NCI-H1105 treated with DMSO at 0.1 percent for 48 hours (cell line): ENCODE data around the gene CCN6.
"Not testable (repeated sequence)": the region's sequence is repeated elsewhere in the genome, so short reads cannot be mapped to it uniquely, and the experiment has no call there.

Experiments
- DNase-seq: peaks from one replicate; lab custom pipeline; 2025; lab: John Stamatoyannopoulos, UW

Gene CCN6

DNA sequence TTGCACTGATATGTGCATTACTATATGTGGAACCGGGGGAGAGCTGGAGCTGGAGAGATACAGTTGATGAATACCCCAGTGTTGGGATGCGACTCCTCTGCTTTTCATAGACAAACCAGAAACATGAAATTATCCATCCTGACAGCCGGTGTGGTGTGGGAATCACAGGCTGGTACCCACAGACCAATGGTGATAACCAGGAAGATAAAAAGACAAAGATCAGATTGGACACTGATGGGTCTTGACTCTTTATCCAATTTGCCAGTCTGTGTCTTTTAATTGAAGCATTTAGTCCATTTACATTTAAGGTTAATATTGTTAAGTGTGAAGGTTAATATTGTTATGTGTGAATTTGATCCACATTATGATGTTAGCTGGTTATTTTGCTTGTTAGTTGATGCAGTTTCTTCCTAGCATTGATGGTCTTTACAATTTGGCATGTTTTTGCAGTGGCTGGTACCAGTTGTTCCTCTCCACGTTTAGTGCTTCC lies 2.6 kb upstream of the CCN6 start:
- not testable (repeated sequence) for DNase-seq

- DNase-seq, result no peak
These were observed 769 bp downstream of the CCN6 start for GRCh38 chr6:112054555-112055190.

DNA sequence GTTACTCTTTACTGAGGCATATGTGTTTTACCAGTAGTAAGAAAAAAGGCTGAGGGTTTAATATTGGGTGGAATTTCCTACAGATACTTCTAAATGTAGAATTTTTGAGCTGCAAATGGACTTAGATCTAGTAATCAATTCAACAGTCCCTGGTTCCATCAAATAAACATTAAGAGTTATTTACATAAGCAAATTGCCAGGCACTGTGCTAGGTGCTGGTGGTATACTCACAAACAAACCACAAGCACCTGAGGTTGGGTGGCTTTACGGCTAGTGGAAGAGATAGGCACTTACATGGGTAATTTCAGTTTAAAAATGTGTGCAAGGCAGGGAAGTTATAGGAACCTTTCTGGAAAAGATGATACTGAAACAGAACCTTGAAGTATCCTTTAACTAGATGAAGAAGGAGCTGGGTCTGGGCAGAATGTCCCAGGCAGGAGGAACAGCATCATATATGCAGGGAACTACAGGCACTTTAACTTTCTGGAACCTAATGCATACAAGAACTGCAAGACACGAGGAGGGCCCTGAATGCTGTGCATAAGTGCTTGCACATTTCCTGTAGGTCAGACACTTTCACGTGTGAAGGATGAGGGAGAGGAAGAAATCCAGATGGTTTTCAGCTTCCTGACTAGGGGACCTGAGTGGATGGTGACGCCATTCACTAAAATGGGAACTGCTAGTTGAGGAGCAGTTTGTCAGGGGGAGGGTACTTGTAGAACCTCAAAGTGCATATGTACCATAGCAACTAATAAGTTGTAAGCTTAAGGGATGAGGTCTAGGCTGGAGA lies 4.5 kb downstream of the CCN6 start:
- no peak for DNase-seq

GRCh38 chr6:112061605-112062004 lies 7.7 kb downstream of the CCN6 start:
- no peak for DNase-seq

GRCh38 chr6:112062966-112063365 lies 9.1 kb downstream of the CCN6 start:
- no peak for DNase-seq

DNA sequence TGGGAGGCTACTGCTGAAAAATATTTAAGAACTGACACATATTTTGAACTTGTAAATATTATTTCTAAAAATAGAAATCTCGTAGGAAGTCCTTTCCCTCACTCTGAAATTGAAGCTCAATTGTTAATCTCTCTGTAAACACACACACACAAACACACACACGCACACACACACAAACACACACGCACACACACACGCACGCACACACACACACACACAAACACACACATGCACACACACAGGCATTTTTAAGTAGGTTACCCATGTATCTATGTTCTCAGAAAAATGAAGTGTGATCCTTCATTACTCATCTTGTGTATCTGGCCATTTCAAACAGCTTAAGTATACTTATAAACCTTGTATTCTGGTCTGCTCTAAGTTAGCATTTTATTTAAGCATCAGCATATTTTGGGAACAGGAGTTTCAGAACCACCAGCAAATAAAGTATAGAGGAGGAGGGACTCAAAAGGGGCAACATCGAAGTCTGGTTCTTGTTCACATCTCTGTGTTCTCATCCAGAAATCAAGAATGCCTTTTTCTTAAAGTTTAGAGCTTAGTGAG lies 11.6 kb downstream of the CCN6 start:
- no peak for DNase-seq

- no peak for DNase-seq
These were observed 12.7 kb downstream of the CCN6 start for GRCh38 chr6:112066606-112067005.

DNA sequence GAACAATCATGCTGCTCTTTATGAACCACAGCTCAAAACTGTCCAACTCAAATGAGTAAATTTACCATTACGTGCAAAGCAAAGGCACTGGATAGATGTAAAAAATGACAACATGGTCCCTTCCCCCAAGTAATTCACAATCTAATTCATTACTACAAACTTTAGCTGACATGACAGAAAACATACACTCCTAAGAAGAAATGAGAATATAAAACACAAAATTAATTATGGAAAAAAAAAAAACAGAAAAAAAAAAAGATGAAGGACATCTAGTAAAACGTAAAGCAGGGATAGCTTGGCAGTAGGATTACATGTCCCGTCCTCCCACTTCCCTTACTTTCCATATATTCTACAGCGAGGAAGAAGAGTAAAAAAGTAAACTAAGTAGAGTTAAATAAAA lies 27.7 kb downstream of the CCN6 start:
- no peak for DNase-seq

- DNase-seq, result no peak
These were observed 31.6 kb downstream of the CCN6 start for GRCh38 chr6:112085286-112086065.

- peak; percentile 53 for DNase-seq
These were observed 32.8 kb downstream of the CCN6 start for GRCh38 chr6:112086744-112087135.

DNA sequence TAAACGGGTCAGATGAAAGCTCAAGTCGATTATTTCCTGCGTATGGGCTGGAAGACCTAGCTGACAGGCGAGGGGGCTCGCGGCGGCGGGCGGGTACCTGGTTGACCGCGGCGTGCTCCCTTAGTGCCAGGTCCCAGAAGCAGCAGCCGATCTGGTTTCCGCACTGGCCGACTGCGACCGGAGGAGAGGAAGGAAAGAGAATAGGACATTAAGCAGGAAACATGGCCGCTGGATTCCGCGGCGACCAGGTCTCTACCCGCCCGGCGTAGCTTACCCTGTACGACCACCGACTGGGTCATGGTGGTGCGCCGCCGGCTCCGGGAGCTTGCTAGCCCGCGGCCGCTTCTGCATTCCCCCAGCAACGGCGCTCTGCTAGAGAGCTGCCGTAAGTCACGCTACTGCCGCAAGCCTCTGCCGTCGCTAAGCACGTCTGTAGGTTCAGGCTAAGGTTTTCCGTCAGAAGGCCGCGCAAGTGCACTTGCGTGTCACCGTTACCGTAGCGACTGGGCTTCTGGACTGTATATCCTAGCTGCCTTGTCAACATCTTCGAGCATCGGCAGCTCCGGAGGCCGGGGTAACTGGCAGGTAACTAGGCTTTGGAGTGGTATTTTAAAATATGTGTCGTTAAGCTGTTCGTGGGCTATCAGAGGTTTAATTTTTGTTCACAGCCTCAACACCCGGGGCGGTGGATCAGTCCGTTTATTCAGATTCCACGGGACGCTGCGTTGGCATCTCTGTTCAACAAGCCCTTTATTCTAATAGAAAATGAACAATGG lies 33.4 kb downstream of the CCN6 start, which contains the start of the genes FAM229B and TUBE1:
Gene FAM229B, plus strand, starts transcription at position 456 of the 776 bp plus-strand sequence. CDS start 11,693 bp downstream, outside the sequence.
Gene TUBE1, minus strand, starts transcription at position 347 of the 776 bp plus-strand sequence. Its CDS starts 48 bp downstream, at position 299.
- peak; percentile 98 for DNase-seq

GRCh38 chr6:112087916-112088315 lies 34.0 kb downstream of the CCN6 start:
- no peak for DNase-seq

DNA sequence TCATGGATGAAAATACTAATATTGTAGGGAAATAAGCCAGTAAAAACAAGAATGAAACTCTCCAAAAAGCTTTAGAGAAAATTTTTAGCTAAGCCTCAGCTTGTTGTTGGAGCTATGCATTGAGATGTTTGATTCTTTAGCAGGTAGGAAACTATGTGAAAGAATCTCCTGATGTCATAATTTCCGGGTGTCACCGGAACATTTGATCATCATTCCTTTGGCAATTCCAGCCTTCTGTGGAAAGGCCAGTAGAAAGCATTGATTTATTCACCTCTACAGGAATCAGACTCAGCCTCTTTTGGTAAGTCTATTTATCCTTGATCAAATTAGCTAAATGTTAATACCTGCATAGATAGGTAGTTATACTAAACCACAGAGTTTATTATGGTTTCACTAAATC lies 43.0 kb downstream of the CCN6 start:
- no peak for DNase-seq

DNA sequence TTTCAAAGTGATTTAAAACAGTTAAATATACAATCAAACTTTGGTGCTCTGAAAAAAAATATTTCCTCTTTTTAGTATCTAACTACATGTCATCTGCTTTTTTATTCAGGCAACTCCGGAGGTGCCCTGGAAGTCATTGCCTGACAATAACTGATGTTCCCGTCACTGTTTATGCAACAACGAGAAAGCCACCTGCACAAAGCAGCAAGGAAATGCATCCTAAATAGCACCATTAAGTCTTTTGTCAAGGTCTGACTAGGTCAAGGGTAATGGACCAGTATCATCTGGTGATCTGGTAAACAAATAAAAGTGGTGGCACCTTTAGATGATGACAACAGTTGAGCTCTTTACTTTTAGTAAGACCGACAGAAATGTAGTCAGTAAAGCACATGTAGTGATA lies 46.7 kb downstream of the CCN6 start:
- DNase-seq, result no peak

GRCh38 chr6:112106026-112106425 lies 52.1 kb downstream of the CCN6 start:
- DNase-seq, result not testable (repeated sequence)

DNA sequence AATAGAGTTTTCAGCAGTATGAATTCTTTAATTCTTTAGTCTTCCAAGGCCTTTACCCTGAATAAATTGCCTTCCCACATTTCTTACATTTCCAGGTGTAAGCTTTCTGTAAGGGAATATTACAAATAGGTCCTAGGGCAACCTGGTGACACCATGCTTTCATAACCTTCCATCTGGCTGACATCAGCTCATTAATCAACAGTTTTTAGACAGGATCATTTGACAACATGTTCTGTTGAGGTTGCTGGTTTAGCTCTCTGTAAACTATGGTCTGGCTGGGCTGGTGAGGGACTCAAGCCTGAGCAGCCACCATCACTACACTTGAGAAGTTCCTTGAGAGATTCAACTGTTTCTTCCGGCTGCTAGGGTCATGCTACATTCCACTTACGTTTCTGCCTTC lies 52.7 kb downstream of the CCN6 start:
- DNase-seq, result no peak

DNA sequence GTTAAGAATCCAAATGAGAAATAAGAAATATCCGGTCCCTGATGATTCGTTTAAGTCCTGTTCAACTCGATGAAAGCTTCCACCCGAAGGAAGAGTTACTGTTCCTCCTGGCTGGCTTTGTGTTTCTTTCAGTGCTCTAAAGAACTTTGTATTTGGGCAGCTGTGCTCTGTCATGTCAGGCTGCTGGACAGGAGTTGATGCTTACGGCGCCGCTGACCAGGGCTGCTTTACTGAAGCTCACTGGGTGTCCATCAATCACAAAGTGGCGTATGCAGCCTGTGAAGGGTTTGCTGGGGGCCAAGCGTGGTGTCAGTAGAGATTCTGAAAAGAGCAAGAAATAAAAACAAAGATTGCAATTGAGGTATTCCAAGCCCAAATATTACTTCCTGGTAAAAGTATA lies 55.4 kb downstream of the CCN6 start:
- DNase-seq, result no peak

DNA sequence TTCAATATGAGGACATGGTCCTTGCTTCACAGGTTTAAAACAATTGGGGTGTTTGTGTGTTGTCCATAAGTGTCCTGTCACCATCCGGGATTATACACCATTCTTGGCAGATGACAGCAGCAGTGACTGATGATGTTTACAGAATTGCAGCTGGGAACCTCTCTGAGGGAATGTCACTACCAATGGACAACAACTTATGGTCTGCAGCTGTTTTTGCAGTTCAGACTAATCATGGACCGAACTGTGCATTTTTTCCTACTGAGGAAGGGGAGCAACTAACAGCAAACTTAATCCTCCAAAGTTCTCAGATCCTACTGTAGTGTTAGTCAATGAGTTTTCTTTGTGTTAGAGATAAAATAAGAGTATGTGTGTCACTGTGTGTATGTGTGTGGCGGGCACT lies 59.5 kb downstream of the CCN6 start:
- DNase-seq, result no peak

DNA sequence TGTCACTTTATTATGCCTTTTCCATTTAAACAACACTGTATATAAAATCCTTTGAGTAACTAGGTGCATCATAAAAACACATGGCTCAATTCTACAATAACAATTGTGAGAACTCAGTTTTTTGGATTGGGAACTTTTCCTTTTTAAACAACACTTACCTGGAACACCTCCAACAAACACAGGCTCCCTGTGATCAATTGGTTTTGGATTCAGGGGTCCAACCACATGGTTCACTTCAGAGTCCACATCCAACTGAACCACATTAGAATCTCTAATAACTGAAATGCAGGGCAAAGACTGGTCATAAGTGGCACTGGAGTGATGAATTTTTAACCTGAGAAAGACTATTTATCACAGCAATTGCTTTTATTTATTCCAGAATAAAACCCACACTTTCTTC lies 60.0 kb downstream of the CCN6 start:
- no peak for DNase-seq

DNA sequence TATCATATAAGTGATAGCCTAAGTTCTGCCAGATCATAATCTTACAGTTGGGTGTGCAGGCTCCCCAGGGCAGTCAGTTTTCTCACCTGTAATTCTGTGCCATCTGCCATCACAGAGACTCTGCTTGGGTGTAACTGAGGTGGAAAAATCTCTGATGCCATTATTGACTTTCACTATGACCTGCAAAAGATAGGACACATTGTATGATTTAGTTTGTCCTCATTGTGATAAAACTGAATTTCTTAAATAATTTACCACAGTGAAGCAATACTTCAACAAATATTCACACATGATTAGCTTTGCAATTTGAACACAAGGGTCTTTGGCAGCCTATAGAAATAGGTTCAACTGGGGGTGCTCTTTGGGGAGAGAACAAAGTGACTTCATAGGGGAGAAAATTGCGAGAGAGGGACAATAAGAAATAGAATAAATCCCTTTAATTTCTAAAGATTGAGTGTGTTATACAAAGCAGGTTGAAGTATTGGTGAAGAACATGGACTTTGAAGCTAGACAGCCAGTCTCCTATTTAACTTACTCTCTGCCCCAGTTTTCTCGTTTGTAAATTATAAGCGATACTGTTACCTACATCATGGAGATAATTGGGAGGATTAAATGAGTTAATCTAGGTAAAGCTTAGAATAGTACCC lies 60.8 kb downstream of the CCN6 start:
- no peak for DNase-seq

DNA sequence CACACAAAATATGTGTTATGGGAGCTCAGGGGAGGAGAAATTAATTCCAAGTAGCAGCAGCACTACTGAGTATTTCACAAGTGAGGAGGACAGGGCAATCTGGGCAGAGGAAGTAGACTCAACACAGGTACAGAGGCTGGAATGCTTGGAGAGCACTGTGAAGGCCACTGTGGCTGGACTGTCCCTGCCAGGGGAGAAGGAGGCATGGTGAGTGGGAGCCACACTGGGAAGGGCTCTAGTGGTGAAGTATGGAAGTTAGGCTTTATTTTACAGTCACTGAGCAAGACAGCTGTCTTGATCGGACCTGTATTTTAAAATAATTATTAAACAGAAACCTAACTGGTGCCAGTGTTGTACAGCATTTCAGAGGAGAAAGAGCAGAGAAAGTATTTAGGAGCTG lies 62.3 kb downstream of the CCN6 start:
- no peak for DNase-seq
